NCI-H345 treated with DMSO at 0.1 percent for 48 hours (cell line): ENCODE data around the gene ZMYND11.

Experiments
- DNase-seq: peaks from one replicate; lab custom pipeline; 2025; ENCODE audit not compliant: unreplicated experiment; lab: John Stamatoyannopoulos, UW

The ZMYND11 gene

DNA sequence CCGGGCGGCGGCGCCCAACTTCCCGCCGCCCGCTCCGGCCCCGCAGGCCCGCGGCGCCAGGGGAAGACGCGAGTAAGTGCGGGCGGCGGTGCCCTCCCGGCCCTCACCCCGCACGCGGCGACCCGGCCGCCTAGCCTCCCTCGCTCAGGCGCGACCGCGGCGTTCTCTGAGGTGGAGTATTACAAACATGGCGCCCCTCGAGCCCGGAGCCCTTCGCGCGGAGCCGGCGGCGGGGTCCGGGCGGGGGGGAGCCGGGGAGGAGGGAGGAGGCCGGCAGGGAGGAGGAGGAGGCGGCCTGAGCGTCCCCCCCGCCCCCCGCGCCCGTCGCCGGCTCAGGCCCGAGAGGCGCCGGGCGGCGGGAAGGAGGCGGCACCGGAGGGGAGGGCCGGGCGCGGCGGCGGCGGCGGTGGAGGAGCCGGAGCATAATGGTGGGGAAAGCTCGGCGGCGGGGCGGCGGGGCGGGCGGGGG lies at the start of gene ZMYND11:
Gene ZMYND11, plus strand, starts transcription at position 324 of the 469 bp plus-strand sequence. CDS start 44,558 bp downstream, outside the sequence.
- DNase-seq: no peak

DNA sequence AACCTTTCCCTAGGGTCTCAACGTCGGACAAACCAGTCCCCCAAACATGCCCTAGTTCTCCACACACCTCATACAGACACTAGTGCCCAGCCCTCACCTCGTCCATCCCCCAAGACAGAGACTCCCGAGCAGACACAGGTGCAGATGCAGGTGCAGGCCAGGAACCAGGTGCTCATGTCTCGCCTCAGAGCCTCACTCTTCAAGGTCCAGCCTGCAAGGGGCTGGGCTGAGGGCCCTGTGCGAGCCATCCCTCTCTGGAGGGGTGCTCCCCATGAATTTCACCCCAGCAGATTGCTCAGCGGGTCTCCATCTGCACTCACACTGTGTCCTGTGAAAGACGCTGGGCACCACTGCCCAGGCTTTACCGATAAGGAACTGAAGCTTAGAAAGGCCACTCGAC lies 49.2 kb upstream of the ZMYND11 start:
- no peak for DNase-seq

DNA sequence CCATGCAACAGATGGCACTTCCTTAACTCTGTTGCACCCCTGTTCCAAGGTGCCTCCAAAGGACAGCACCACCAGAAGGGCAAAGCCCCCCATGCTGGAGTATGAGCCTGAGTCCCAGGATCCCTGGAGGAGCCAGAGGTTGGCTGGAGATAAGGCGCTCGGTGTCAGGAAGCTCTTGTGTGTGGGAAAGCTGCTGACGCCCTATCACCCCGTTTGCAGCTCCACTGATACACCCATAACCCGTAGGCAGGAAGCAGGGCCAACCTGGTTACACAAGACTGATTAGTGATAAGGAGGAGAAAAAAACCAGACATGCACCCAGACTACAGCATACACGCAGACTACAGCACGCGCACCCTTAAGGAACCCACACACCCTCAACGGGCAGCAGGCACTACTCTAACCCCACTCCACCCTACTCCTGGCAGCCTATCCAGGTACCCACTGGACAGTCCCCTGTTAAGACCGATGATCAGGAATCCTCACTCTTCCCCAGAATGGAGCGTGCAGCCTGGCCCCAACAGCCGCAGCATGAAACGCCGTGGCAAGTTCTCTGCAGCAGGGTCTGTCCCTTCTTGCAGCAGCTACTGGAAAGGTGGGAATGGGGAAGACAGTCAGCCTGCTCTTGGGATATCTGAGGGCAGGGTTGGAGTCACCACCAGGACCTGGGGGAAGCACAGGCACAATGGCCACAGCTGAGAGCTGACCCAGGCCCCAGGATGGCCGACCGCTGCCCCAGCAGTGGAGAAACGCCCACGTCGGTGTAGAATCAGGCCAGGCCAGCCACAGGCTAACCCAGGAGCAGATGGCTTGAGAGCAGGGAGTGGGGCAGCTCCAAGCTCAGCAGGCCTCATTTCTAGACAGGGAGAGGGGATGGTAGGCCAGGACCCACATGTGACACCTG lies 47.8 kb upstream of the ZMYND11 start:
- DNase-seq: no peak

DNA sequence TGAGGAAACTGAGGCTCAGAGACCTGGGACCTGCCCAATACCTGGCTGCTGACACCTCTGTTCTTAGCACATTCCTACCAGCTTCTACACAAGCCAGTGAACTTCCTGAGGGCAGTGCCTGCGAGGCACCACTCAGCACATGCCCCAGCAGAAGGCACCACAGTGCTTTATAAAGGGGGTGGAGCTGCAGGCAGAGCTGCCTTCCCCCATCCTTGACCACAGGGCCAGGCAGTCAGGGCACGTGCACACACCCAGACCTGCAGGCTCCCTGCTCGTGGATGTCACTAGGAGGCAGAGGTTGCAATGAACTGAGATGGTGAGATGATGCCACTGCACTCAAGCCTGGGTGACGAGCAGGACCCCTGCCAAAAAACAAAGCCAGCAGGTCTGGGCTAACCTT lies 47.0 kb upstream of the ZMYND11 start:
- DNase-seq: no peak

DNA sequence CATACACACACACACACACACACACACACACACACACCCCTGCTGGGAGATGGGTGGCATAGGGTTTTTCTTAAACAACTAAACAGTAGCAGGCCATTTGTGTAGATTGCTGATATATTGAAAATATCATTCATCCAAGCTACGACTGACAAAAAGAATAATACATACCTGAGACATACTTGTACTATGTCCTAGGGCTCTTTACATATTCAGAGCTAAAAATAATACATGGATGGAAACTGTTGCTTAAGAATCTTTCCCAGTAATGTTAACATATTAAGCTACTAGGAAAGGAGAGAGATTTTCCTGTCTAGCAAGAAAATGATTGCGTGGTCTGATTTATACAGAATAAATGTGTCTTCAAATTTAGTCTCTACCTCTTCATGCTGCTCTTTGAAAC lies 46.0 kb upstream of the ZMYND11 start:
- no peak for DNase-seq

DNA sequence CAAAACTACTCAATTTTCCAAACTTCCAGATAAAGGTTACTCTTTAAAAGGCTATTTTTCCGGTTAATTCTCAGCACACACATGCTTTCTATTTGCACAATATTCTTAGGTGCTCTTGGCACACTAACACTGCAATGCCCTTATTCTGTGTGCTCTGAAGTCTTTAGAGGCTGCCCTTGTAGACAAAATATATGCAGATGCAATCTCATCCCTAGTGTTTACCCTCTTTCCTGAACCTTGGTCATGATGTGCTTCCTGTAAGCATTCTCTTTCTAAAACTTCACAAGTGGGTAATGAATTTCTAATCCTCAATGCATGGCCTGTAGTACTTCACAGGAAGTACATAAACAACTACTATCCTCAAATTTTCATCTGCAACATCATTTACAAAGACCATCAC lies 45.1 kb upstream of the ZMYND11 start:
- no peak for DNase-seq

DNA sequence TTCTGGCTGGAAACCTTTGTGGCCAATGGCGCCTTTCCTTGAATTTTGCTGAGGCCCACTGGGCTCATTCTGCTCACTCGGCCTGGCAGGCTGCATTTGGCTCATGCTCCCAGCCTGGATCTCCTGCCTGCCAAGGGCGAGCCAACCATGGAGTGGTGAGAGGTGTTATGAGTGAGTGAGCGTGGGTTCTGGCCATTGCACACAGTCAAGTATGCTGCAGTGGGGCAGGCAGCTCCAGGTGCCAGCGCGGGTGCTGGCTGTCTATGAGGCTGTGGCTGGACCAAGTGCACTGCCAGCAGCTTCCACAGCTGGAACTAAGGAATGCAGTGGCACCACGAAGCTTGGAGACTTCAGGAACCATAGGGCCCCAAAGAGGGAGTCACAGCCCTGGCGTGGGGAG lies 43.9 kb upstream of the ZMYND11 start:
- DNase-seq: no peak

DNA sequence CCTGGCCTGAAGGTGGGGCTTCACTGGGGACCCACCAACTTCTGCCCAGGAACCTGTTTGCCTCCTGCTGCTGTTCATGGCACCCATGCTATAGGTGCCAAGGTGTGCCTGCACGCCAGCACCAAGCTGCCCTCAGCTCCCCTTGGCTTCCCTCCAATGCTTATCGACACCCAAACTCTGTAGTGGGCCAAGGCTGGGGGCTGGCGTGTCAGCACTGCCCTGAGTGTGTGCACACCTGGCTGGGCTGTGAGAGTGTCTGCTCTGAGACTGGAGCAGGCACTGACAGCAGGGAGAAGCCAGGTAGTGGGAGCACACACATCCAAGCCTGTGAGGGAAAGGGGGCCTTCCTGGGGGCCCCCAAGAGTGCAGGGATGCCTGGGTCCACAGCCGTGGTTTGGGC lies 43.1 kb upstream of the ZMYND11 start:
- no peak for DNase-seq

DNA sequence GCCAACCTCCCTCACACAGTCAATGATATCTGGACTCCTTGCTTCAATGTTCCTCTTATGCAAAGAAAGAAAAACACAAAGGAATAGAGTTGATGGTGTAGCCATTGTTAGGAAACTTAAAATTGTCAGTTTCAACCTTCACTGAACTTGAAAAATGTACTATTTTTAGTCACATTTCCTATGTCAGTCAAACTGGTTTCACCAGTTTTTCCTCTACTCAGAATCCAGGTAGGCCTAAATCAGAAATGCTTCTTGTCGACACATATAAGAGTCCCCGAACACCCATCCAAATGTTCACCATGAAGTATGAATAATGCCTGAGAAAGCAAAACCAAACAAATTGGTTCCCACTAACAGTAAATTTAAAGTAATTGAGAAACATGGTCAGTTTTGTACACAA lies 42.4 kb upstream of the ZMYND11 start:
- DNase-seq: no peak

DNA sequence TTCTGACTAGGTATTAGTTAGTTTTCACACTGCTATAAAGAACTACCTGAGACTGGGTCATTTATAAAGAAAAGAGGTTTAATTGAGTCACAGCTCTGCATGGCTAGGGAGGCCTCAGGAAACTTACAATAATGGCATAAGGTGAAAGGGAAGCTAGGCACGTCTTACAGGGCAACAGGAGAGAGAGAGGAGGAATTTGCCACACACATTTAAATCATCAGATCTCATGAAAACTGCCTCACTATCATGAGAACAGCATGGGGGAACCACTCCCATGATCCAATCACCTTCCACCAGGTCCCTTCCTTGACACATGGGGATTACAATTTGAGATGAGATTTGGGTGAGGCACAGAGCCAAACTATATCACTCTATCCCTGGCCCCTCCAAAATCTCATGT lies 40.6 kb upstream of the ZMYND11 start:
- DNase-seq: no peak

DNA sequence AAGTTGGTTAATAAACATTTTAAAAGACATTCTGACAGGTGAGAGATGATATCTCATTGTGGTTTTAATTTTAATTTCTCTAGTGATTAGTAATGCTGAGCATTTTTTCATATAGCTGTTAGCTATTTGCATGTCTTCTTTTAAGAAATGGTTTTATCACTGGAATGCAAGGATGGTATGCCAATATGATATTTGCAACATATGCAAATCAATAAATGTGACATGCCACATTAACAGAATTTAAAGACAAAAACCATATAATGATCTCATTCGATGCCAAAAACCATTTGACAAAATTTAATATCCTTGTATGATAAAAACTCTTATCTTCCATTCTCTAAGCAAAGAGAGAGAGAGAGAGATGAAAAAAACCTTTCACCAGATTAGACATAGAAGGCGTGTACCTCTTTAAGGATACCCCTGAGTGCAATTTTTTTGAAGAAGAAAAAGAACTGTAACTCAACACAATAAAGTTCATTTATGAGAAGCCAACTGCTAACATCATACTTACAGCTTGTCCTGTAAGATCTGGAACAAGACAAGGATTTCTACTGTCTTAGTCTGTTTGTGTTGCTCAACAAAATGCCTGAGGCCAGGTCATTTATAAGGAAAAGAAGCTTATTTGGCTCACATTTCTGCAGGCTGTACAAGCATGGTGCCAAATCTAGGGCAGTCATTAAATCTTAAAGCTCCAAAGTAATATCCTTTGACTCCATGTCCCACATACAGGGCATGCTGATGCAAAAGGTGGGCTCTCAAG lies 39.7 kb upstream of the ZMYND11 start:
- DNase-seq: no peak

DNA sequence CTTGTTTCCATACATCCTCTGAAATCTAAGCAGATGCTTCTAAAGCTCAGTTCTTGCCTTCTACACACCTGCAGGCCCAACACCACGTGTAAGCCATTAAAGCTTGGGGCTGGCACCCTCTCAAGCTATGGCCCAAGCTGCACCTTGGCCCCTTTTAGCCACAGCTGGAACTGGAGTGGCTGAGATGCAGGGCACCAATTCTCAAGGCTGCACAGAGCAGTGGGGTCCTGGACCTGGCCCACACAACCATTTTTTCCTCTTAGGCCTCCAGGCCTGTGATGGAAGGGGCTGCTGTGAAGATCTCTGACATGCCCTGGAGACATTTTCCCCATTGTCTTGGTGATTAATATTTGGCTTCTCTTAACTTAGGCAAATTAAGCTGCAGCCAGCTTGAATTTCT lies 38.8 kb upstream of the ZMYND11 start:
- DNase-seq: no peak

DNA sequence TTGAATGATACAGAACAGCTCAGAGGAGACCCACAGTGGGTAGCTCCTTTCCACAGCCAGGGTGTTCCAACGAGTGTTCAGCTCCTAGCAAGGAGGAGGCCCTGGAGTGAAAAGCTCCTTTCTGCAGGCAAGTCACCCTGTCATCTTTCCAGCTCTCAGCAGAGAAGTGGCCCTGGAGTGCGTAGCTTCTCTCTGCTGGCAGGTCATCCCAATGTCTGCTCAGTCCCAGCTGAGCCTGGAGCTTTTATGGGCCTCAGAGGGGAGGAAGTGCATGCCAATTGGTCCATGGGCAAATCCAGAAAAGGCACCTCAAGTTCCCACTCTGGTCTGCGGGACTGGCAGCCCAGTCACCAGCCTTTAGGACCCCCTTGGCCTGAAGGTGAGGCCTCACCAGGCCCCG lies 30.8 kb upstream of the ZMYND11 start:
- DNase-seq: no peak

DNA sequence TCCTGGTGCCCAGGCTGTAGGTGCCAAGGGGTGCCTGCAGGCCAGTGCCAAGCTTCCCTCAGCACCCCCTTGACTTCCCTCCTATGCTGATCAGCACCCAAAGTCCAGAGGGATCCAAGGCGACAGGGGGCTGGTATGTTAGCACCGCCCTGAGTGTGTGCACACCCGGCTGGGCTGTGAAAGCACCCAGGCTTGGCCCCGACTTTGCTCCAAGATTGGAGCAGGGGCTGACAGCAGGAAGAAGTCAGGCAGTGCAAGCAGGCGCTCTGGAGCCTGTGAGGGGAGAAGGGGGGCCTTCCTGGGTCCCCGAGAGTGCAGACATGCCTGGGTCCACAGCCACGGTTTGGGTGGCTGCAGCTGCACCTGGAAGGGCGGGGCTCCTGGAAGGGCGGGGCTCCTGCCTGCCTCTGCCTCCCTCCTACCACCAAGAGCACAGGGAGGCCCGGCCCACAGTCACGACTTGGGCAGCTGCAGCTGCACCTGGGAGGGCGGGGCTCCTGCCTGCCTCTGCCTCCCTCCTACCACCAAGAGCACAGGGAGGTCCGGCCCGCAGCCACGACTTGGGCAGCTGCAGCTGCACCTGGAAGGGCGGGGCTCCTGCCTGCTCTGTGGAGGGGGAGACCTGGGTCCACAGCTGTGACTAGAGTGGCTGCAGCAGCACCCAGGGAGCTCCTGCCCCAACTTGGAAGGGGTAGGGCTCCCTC lies 30.2 kb upstream of the ZMYND11 start:
- DNase-seq: no peak

DNA sequence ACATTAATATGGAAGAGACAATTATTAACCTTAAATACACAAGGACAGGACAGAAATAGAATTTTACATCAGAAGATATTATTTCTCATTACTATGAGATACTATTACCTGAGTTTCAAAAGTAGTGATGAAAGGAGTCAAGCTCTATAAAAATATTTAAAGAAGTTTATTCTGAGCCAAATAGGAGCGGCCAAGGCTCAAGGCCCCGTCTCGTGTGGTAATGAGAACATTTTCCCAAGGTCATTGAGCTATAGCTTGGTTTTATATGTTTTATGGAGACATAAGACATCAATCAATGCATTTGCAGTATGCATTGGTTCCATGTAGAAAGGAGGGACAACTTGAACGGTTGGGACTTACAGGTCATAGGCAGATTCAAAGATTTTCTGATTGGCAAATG lies 29.4 kb upstream of the ZMYND11 start:
- no peak for DNase-seq

DNA sequence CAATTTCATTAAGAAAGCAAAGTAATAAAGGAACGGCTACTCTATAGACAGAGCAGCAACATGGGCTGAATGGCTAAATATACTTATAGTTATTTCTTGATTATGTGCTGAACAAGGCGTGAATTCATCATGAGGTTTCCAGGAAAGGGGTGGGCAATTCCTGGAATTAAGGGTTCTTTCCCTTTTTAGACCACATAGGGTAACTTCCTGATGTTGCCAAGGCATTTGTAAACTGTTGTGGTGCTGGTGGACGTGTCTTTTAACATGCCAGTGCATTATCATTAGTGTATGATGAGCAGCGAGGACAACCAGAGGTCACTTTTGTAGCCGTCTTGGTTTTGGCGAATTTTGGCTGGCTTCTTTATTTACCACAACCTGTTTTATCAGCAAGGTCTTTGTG lies 28.5 kb upstream of the ZMYND11 start:
- no peak for DNase-seq

DNA sequence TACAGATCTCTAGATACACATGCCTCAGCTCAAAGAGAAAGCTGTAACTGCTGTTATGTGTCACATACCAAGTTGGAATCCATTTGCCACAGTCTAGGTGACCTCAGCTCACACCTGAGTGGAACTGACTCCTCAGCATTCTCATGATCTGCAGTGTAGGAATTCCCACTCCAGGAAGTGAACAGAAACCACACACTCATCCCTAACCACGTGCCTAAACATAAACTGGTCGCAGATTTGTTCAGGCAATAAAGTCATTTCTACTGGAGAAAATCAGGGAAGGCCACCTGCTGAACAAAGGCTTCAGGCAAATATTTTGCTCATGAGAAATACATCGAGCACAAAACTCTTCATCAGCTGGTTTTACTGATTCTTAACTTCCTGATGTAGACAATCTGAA lies 23.0 kb upstream of the ZMYND11 start:
- no peak for DNase-seq

DNA sequence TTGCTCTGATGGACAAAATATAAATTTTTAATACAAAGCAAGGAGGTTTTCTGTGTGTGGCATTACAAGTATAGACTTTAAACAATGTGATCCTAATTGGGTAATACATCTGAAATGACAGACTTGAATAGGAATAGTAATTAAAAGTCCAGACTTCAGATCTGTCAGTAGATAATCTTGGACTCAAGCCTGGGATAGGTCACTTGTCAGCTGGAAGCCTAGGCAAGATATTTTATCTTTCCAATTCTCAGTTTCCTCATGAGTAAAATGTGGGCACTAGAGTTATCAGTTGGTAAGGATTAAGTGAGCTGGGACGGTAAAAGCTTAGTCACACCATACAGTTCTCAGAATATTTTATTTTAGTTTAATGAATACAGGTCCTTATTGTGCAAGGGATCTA lies 10.4 kb upstream of the ZMYND11 start:
- DNase-seq: no peak

DNA sequence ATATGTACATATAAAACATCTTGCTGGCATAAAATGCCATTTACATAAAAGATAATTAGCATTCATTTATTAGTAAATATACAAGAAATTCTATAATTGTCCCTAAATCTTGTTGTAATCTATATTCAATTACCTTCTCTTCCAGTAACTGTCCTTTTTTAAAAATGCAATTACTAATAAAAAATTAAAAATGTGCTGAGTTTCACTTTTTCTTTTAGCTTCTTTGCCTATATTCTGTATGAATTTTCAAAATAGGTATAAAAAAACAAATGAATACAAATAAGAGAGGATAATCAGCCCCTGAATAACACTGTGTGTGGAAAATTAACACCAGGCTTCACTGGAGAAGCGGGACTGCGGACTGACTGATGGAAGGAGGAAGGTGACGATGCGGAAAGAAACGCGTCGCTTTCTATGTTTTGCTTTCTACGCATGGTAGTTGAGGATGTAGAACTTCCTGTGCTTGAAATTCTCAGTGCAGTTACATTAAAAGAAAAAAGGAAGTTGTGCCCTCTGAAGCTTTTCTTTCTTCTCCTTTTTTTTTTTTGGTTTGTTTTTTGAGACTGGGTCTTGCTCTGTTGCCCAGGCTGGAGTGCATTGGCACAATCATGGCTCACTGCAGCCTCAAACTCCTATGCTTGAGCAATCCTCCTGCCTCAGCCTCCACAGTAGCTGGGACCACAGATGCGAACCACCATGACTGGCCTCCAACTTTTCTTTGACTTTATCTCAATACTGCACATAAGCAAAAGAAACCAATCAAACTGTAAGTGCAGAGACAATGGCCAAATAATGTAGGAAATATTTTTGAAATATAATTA lies 7.4 kb upstream of the ZMYND11 start:
- DNase-seq: no peak

DNA sequence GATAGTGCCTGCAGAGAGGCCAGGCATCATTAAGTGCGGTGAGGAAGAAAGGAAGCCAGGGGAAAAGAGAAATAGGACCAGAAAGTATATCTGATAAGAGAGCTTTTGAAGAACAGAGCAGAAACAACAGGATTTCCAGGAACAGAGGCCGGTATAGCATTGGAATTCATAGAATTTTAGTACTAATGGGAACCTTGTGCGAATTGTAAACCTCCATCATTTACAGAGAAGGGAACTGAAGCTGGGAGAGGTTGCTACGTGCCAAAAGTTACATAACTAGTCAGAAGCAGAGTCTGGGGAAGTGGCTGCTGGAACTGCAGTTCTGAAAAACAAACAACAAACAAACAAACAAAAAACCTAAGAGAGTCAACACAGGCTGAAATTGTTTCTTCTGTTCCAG lies 5.4 kb upstream of the ZMYND11 start:
- no peak for DNase-seq
